A375 (cell line): ENCODE data around the gene ADORA2A. TPM values are rescaled to one million over a fixed set of nuclear protein-coding genes. Genes with fewer than 3 reads are reported as not detected.

Experiments
- total RNA-seq: library from RNA; depleted of rRNA; stranded (reverse); fragments of >200 nt; shearing (Covaris generic); gene quantifications from 2 replicates; pipeline ENCODE4 v1.2.3, GENCODE V29; 2014; rRNA removed

The ADORA2A gene
- total RNA-seq: 0.93 and 0.98 TPM in 2 replicates

GRCh38 chr22:24427500-24428164 lies at the start of gene ADORA2A:
Gene ADORA2A (plus strand): TSS chr22:24427599. CDS start chr22:24433405, 5,806 bp downstream.

Other genes starting within 250 kb of the ADORA2A start
- gene SUSD2, start 246.1 kb upstream of the ADORA2A start, total RNA-seq: 6.1 and 7.4 TPM in 2 replicates
- gene GGT5, start 182.5 kb upstream of the ADORA2A start, total RNA-seq: not detected in 2 replicates
- 20.0 and 21.5 TPM in 2 replicates for gene SPECC1L, start 156.8 kb upstream of the ADORA2A start, total RNA-seq
- gene UPB1, start 67.7 kb downstream of the ADORA2A start, total RNA-seq: 0.03 and 0.04 TPM in 2 replicates
- 87.6 and 91.1 TPM in 2 replicates for gene GUCD1, start 127.5 kb downstream of the ADORA2A start, total RNA-seq
- gene SNRPD3, start 128.4 kb downstream of the ADORA2A start, total RNA-seq: 164 and 214 TPM in 2 replicates
- 1.7 and 3.1 TPM in 2 replicates for gene LRRC75B, start 165.5 kb downstream of the ADORA2A start, total RNA-seq
- 0.32 and 1.3 TPM in 2 replicates for gene GGT1, start 175.6 kb downstream of the ADORA2A start, total RNA-seq